Fibroblast of lung (primary cell): ENCODE results near the gene NR2F6. TPM values are rescaled to one million over a fixed set of nuclear protein-coding genes. Genes with fewer than 3 reads are reported as not detected.
A peak's percentile ranks its signal among the peaks of the same experiment; 100 is the strongest.

Experiments used
- DNase-seq, 2 donors: peaks; one replicate each; pipeline versions ENCODE4 v3.0.0 to v3.0.0-alpha.2; 2010; ENCODE audit warnings: low read depth in 2 of 2
- H2AFZ ChIP-seq: 2 replicates; pipeline ENCODE4 v1.5.1; 2012; ENCODE audit warnings: low read length, control low read depth, inconsistent platforms
- H3K27ac ChIP-seq: 2 replicates; pipeline ENCODE4 v1.5.1; 2011; ENCODE audit warnings: low read length, control low read depth; ENCODE audit not compliant: insufficient read depth
- H3K27me3 ChIP-seq: 2 replicates; pipeline ENCODE4 v1.5.1; 2011; ENCODE audit warnings: mild to moderate bottlenecking, low read length; ENCODE audit not compliant: control insufficient read depth, insufficient read depth
- H3K36me3 ChIP-seq: 2 replicates; pipeline ENCODE4 v1.5.1; 2011; ENCODE audit warnings: low read length; ENCODE audit not compliant: control insufficient read depth, insufficient read depth
- H3K4me1 ChIP-seq: 2 replicates; pipeline ENCODE4 v1.5.1; 2011; ENCODE audit warnings: low read length; ENCODE audit not compliant: control insufficient read depth, insufficient read depth; ENCODE audit errors: extremely low read depth
- H3K4me2 ChIP-seq: 2 replicates; pipeline ENCODE4 v1.5.1; 2011; ENCODE audit warnings: low read length, control low read depth; ENCODE audit not compliant: insufficient read depth; ENCODE audit errors: extremely low read depth
- H3K4me3 ChIP-seq, 4 experiments: fragments of 200-600 bp in 1 of 4; sonication (generic) in 1 of 4; replicated peaks in 1 of 4; 2 replicates each; pipeline ENCODE4 v1.5.1; 2011 to 2016; ENCODE audit warnings: low read length in 4 of 4, low read depth in 3 of 4, mild to moderate bottlenecking in 3 of 4, control low read depth in 2 of 4, inconsistent platforms in 1 of 4, mixed read lengths in 1 of 4; ENCODE audit not compliant: insufficient read depth in 1 of 4; ENCODE audit errors: control extremely low read depth in 1 of 4
- H3K79me2 ChIP-seq: 2 replicates; pipeline ENCODE4 v1.5.1; 2012; ENCODE audit warnings: mild to moderate bottlenecking, low read length, inconsistent platforms; ENCODE audit not compliant: control insufficient read depth, insufficient read depth
- H3K9ac ChIP-seq: 2 replicates; pipeline ENCODE4 v1.5.1; 2011; ENCODE audit warnings: mild to moderate bottlenecking, low read length, control low read depth; ENCODE audit not compliant: insufficient read depth
- H3K9me3 ChIP-seq: 2 replicates; pipeline ENCODE4 v1.5.1; 2012; ENCODE audit warnings: low read depth, low read length; ENCODE audit not compliant: control insufficient read depth, insufficient read depth
- H4K20me1 ChIP-seq: 2 replicates; pipeline ENCODE4 v1.5.1; 2011; ENCODE audit warnings: low read length; ENCODE audit not compliant: control insufficient read depth, insufficient read depth; ENCODE audit errors: extremely low read depth
- EZH2 ChIP-seq: IDR thresholded peaks from 2 replicates; pipeline ENCODE4 v1.5.1; 2012; ENCODE audit warnings: low read length, control low read depth, mild to moderate bottlenecking; ENCODE audit errors: missing control alignments
- polyA minus RNA-seq: library from RNA; depleted of rRNA, polyadenylated mRNA; stranded (reverse); fragments of >200 nt; gene quantifications from 2 replicates; pipeline ENCODE4 v1.2.3, GENCODE V29; 2011; ENCODE audit warnings: low replicate concordance
- polyA plus RNA-seq, 2 donors: library from polyadenylated mRNA; depleted of rRNA in 1 of 2; stranded (reverse) in 1 of 2; unstranded in 1 of 2; fragments of >200 nt; gene quantifications; 2 replicates each; pipeline ENCODE4 v1.2.1, GENCODE V29; 2011 to 2012; ENCODE audit warnings: missing spikeins in 1 of 2
- total RNA-seq: library from RNA; depleted of rRNA; stranded (reverse); fragments of >200 nt; gene quantifications from 2 replicates; pipeline ENCODE4 v1.2.1, GENCODE V29; 2014
- TF ChIP-seq, protein P1 (sequence below), 2 donors: IDR thresholded peaks in 1 of 2; conservative IDR thresholded peaks in 1 of 2; 1 replicate in 1 of 2; 2 replicates in 1 of 2; pipeline ENCODE4 v1.5.1; 2011 to 2012; ENCODE audit warnings: low read length in 2 of 2, control low read depth in 1 of 2, inconsistent platforms in 1 of 2, low read depth in 1 of 2, mild to moderate bottlenecking in 1 of 2

The NR2F6 gene
- total RNA-seq (37.0 and 42.4 TPM in 2 replicates), polyA plus RNA-seq (9.6 and 10.4 TPM in 2 replicates), polyA minus RNA-seq (22.1 and 22.8 TPM in 2 replicates)
- 18.4 and 27.7 TPM in 2 replicates for polyA plus RNA-seq (2012)

DNA sequence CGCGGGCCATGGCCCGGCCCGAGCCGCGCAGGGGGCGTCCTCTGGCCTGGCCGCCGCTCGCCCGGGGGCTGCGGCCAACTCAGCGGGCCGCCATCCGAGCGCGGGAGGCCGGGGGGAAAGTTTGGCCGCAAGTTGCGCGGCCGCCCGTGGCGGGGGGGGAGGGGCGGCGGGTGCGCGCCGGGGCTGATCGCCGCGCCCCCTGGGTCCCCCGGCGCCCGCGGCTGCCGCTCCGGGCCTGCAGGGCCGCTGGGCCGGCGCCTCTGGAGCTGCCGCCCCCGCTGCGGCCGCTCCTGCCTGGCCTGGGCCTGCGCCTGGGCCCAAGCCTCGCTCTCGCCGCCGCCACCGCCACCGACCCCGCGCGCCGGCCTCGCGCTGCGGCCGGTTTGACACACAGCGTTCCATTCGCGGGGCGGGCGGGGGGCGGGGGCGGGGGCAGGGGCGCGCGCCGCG is at the start of gene NR2F6:
Gene NR2F6 (minus strand): TSS at position 385 of the 450 bp plus-strand sequence. CDS start 699 bp downstream, outside the sequence.
- H2AFZ ChIP-seq = peak within 1 kb of the TSS; percentile 39
- no peaks in the 10 kb centered on the region for H4K20me1 ChIP-seq
- H3K79me2 ChIP-seq = peaks cover 37% of the 10 kb centered on the region
- H3K36me3 ChIP-seq = no peaks in the 10 kb centered on the region
- H3K4me1 ChIP-seq = peaks cover 9% of the 10 kb centered on the region
- H3K9me3 ChIP-seq = no peaks in the 10 kb centered on the region
- peak within 1 kb of the TSS; percentile 93 for H3K4me2 ChIP-seq
- no peaks in the 10 kb centered on the region for H3K27me3 ChIP-seq
- TF ChIP-seq, protein P1, sequence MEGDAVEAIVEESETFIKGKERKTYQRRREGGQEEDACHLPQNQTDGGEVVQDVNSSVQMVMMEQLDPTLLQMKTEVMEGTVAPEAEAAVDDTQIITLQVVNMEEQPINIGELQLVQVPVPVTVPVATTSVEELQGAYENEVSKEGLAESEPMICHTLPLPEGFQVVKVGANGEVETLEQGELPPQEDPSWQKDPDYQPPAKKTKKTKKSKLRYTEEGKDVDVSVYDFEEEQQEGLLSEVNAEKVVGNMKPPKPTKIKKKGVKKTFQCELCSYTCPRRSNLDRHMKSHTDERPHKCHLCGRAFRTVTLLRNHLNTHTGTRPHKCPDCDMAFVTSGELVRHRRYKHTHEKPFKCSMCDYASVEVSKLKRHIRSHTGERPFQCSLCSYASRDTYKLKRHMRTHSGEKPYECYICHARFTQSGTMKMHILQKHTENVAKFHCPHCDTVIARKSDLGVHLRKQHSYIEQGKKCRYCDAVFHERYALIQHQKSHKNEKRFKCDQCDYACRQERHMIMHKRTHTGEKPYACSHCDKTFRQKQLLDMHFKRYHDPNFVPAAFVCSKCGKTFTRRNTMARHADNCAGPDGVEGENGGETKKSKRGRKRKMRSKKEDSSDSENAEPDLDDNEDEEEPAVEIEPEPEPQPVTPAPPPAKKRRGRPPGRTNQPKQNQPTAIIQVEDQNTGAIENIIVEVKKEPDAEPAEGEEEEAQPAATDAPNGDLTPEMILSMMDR (conservative IDR thresholded peaks at IDR 0.05 in 1 of 2, IDR thresholded peaks at IDR 0.05 in 1 of 2; ENCODE audit: low read depth in 1 of 2, low read length in 2 of 2) = no peak
- no peak for TF ChIP-seq EZH2
- H3K27ac ChIP-seq = peak within 1 kb of the TSS; percentile 67
- H3K9ac ChIP-seq = peak within 1 kb of the TSS; percentile 52
- H3K4me3 ChIP-seq = peak within 1 kb of the TSS; percentile 74 to 84 (median 80)
- DNase-seq = no peak

DNA sequence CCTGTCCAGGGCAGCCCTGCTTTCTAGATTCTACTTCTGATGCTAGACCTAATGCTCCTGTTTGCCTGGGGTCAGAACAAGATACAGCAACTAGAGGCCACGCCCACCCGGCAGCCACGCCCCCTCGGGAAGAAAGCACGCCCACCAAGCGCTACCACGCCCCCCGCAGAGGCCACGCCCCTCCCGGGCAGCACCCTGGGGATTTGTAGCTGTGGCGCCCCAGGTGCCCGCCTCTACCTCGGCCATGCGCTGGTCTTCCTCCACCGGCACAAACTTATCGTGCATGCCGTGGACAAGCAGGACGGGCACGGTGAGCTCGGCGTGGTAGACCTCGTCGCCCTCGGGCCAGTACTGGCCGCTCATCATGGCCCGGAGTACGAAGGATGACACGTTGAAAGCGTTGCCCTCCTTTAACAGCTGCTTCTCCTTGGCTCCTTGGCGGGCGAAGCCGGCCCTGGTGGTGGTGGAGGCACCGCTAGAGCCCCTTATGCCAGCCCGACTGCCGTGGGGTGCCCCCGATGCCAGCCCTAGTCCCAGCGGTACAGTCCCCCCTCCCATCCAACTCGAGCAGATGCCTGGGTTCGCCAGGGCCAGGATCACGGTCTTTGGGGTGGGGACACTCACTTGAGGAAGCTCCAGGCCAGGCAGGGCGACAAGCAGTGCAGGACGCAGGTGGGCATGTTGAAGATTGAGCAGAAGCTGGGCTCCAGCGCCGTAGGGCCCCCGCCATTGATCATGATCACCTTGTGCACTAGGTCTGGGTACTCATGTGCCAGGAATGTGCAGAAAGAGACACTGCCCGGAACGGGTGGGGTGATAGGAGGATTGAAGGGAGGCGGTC is 48.6 kb upstream of the NR2F6 start:
- Histone ChIP-seq H3K27ac (no peak overlapping the region), H3K9me3 (no peaks in the 10 kb centered on the region), H2AFZ (no peak overlapping the region), H3K4me2 (no peak overlapping the region), H3K36me3 (peaks cover 1% of the 10 kb centered on the region), H3K4me3 (no peak overlapping the region), H3K4me1 (peaks cover 2% of the 10 kb centered on the region), H3K79me2 (no peaks in the 10 kb centered on the region), H4K20me1 (no peaks in the 10 kb centered on the region), H3K27me3 (no peaks in the 10 kb centered on the region), H3K9ac (no peak overlapping the region)
- no peak for DNase-seq
- TF ChIP-seq EZH2 = no peak
- TF ChIP-seq, protein P1 (conservative IDR thresholded peaks at IDR 0.05 in 1 of 2, IDR thresholded peaks at IDR 0.05 in 1 of 2; ENCODE audit: low read depth in 1 of 2, low read length in 2 of 2) = no peak

DNA sequence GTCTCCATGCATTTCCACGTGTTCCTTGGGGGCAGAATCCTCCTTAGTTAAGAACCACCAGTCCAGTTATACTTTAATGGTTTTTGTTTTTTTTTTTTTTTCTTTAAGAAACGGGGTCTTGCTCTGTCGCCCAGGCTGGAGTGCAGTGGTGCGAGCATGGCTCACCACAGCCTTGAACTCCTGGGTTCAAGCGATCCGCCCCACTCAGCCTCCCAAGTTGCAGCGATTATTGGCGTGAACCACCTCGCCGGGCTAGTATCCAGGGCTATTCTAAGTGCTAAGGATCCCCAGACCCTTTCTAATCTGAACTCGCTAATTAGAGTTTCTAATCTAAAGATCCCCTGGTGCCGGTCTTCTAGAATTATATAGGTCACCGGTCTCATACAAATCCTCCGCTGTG is 47.9 kb upstream of the NR2F6 start:
- Histone ChIP-seq H3K27ac (no peak overlapping the region), H3K4me2 (no peak overlapping the region), H3K27me3 (no peaks in the 10 kb centered on the region), H3K4me1 (peaks cover 2% of the 10 kb centered on the region), H3K36me3 (peaks cover 1% of the 10 kb centered on the region), H3K9ac (no peak overlapping the region), H3K9me3 (no peaks in the 10 kb centered on the region), H3K4me3 (no peak overlapping the region), H2AFZ (no peak overlapping the region), H4K20me1 (no peaks in the 10 kb centered on the region), H3K79me2 (no peaks in the 10 kb centered on the region)
- no peak for DNase-seq
- TF ChIP-seq, protein P1 (conservative IDR thresholded peaks at IDR 0.05 in 1 of 2, IDR thresholded peaks at IDR 0.05 in 1 of 2; ENCODE audit: low read depth in 1 of 2, low read length in 2 of 2) = no peak
- no peak for TF ChIP-seq EZH2
